NCI-H1417 (cell line): ENCODE data around the gene PELI3.
"Not testable (repeated sequence)": the region's sequence is repeated elsewhere in the genome, so short reads cannot be mapped to it uniquely, and the experiment has no call there.

Experiments used
- DNase-seq, 3 experiments: peaks; one replicate each; lab custom pipeline; 2025; lab: John Stamatoyannopoulos, UW

Gene PELI3

GRCh38 chr11:66447012-66447411 lies 19.7 kb upstream of the PELI3 start:
- DNase-seq = no peak

- no peak for DNase-seq
Observed at GRCh38 chr11:66448523-66448922, 18.2 kb upstream of the PELI3 start.

- no peak for DNase-seq
Observed at GRCh38 chr11:66450560-66450959, 16.1 kb upstream of the PELI3 start.

GRCh38 chr11:66451663-66452062 lies 15.0 kb upstream of the PELI3 start:
- no peak for DNase-seq

GRCh38 chr11:66454247-66454646 lies 12.5 kb upstream of the PELI3 start:
- DNase-seq = no peak

GRCh38 chr11:66454828-66455227 lies 11.9 kb upstream of the PELI3 start:
- no peak for DNase-seq

- DNase-seq = no peak
Observed at GRCh38 chr11:66457826-66458225, 8.9 kb upstream of the PELI3 start.

GRCh38 chr11:66459138-66459778 lies 7.4 kb upstream of the PELI3 start:
- no peak for DNase-seq

- no peak for DNase-seq
Observed at GRCh38 chr11:66462010-66462409, 4.7 kb upstream of the PELI3 start.

- no peak for DNase-seq
Observed at GRCh38 chr11:66462911-66463310, 3.8 kb upstream of the PELI3 start.

GRCh38 chr11:66464116-66464515 lies 2.6 kb upstream of the PELI3 start:
- not testable (repeated sequence) for DNase-seq

GRCh38 chr11:66464916-66465315 lies 1.8 kb upstream of the PELI3 start:
- no peak for DNase-seq

GRCh38 chr11:66465373-66466224 lies 1.1 kb upstream of the PELI3 start:
- DNase-seq = no peak

GRCh38 chr11:66467034-66467659 lies 442 bp downstream of the PELI3 start:
- peak in 2 of 3 experiments; percentile 73 to 76 for DNase-seq

GRCh38 chr11:66467756-66468155 lies 1.1 kb downstream of the PELI3 start:
- DNase-seq = peak; percentile 11 to 74 (median 60)

- DNase-seq = no peak
Observed at GRCh38 chr11:66468691-66469090, 2.0 kb downstream of the PELI3 start.

- DNase-seq = no peak
Observed at GRCh38 chr11:66469441-66469840, 2.7 kb downstream of the PELI3 start.

- no peak for DNase-seq
Observed at GRCh38 chr11:66470015-66470414, 3.3 kb downstream of the PELI3 start.

GRCh38 chr11:66471142-66471541 lies 4.4 kb downstream of the PELI3 start:
- no peak for DNase-seq

GRCh38 chr11:66472054-66472453 lies 5.3 kb downstream of the PELI3 start:
- DNase-seq = no peak

- no peak for DNase-seq
Observed at GRCh38 chr11:66473167-66473566, 6.5 kb downstream of the PELI3 start.

- no peak for DNase-seq
Observed at GRCh38 chr11:66473608-66474515, 7.2 kb downstream of the PELI3 start.
